ENCODE data around the gene CYSLTR2.
"Not testable (repeated sequence)": the region's sequence is repeated elsewhere in the genome, so short reads cannot be mapped to it uniquely, and the experiment has no call there.

CYSLTR2 gene

GRCh38 chr13:48646791-48647190 is 6.9 kb upstream of the CYSLTR2 start:
- no peak for DNase-seq

GRCh38 chr13:48647625-48648024 is 6.1 kb upstream of the CYSLTR2 start:
- DNase-seq = peak in 1 of 2 experiments; percentile 23

- DNase-seq = no peak
Observed at GRCh38 chr13:48648446-48648845, 5.3 kb upstream of the CYSLTR2 start.

- DNase-seq = no peak
Observed at GRCh38 chr13:48652851-48653471, 768 bp upstream of the CYSLTR2 start.

GRCh38 chr13:48654511-48654910 is 782 bp downstream of the CYSLTR2 start:
- no peak for DNase-seq

GRCh38 chr13:48655291-48655690 is 1.6 kb downstream of the CYSLTR2 start:
- DNase-seq = no peak

- DNase-seq = no peak
Observed at GRCh38 chr13:48656608-48657007, 2.9 kb downstream of the CYSLTR2 start.

- DNase-seq = no peak
Observed at GRCh38 chr13:48660361-48661076, 6.8 kb downstream of the CYSLTR2 start.

- no peak for DNase-seq
Observed at GRCh38 chr13:48661107-48661506, 7.4 kb downstream of the CYSLTR2 start.

GRCh38 chr13:48662226-48662625 is 8.5 kb downstream of the CYSLTR2 start:
- no peak for DNase-seq

- DNase-seq = no peak
Observed at GRCh38 chr13:48667136-48667535, 13.4 kb downstream of the CYSLTR2 start.

- not testable (repeated sequence) for DNase-seq
Observed at GRCh38 chr13:48671421-48671820, 17.7 kb downstream of the CYSLTR2 start.

GRCh38 chr13:48675247-48675646 is 21.5 kb downstream of the CYSLTR2 start:
- no peak for DNase-seq

- DNase-seq = no peak
Observed at GRCh38 chr13:48678316-48678715, 24.6 kb downstream of the CYSLTR2 start.

GRCh38 chr13:48679941-48680680 is 26.4 kb downstream of the CYSLTR2 start:
- no peak for DNase-seq

- DNase-seq = no peak
Observed at GRCh38 chr13:48680756-48681392, 27.1 kb downstream of the CYSLTR2 start.

GRCh38 chr13:48681905-48682304 is 28.2 kb downstream of the CYSLTR2 start:
- DNase-seq = no peak

- no peak for DNase-seq
Observed at GRCh38 chr13:48682436-48682835, 28.7 kb downstream of the CYSLTR2 start.

- DNase-seq = no peak
Observed at GRCh38 chr13:48686636-48687210, 33.0 kb downstream of the CYSLTR2 start.

- no peak for DNase-seq
Observed at GRCh38 chr13:48687249-48687648, 33.5 kb downstream of the CYSLTR2 start.

GRCh38 chr13:48693998-48694397 is 40.3 kb downstream of the CYSLTR2 start:
- DNase-seq = no peak

GRCh38 chr13:48695776-48696175 is 42.0 kb downstream of the CYSLTR2 start:
- peak in 1 of 2 experiments; percentile 12 for DNase-seq

GRCh38 chr13:48696676-48697075 is 42.9 kb downstream of the CYSLTR2 start:
- DNase-seq = not testable (repeated sequence)

Data from NCI-H526 (cell line).